Sigmoid colon (tissue), 7 donors: ENCODE data around the gene NOS1AP. TPM values are rescaled to one million over a fixed set of nuclear protein-coding genes. Genes with fewer than 3 reads are reported as not detected.

Experiments used
- DNase-seq: peaks from one replicate; pipeline ENCODE4 v3.0.0-alpha.2; 2019
- H3K27ac ChIP-seq, 4 donors: fragments of 200-600 bp; sonication (generic); one replicate each; pipeline ENCODE4 v1.5.1; 2016 to 2019; ENCODE audit warnings: mild to moderate bottlenecking in 1 of 4
- H3K27me3 ChIP-seq, 3 donors: fragments of 200-600 bp; sonication (generic); one replicate each; pipeline ENCODE4 v1.5.1; 2019; ENCODE audit warnings: mild to moderate bottlenecking in 1 of 3
- H3K36me3 ChIP-seq, 4 donors: fragments of 200-600 bp; sonication (generic); one replicate each; pipeline ENCODE4 v1.5.1; 2016 to 2019
- H3K4me1 ChIP-seq, 4 donors: fragments of 200-600 bp; sonication (generic); one replicate each; pipeline ENCODE4 v1.5.1; 2017 to 2019
- H3K4me3 ChIP-seq, 4 donors: fragments of 200-600 bp; sonication (generic); one replicate each; pipeline ENCODE4 v1.5.1; 2017 to 2019; ENCODE audit warnings: mild to moderate bottlenecking in 2 of 4, moderate library complexity in 1 of 4
- H3K9me3 ChIP-seq, 4 donors: fragments of 200-600 bp in 3 of 4; sonication (generic) in 3 of 4; one replicate each; pipeline versions ENCODE4 v1.5.1 to v1.6.1; 2013 to 2019
- CTCF ChIP-seq, 4 experiments: fragments of 450-650 bp in 3 of 4; fragments of 200-600 bp in 1 of 4; IDR thresholded peaks; one replicate each; pipeline ENCODE4 v1.5.1; 2016 to 2019; ENCODE audit warnings: antibody characterized with exemption in 4 of 4, mild to moderate bottlenecking in 3 of 4, moderate library complexity in 2 of 4
- EP300 ChIP-seq, 4 donors: sonication (generic); formaldehyde crosslinking; IDR thresholded peaks; one replicate each; pipeline ENCODE4 v1.6.1; 2017; ENCODE audit warnings: antibody characterized with exemption in 4 of 4
- POLR2A ChIP-seq, 2 donors: fragments of 450-650 bp; IDR thresholded peaks; one replicate each; pipeline ENCODE4 v1.6.1; 2016; ENCODE audit warnings: antibody characterized with exemption in 2 of 2, mild to moderate bottlenecking in 2 of 2, moderate library complexity in 2 of 2
- POLR2AphosphoS5 ChIP-seq, 4 donors: sonication (generic); formaldehyde crosslinking; IDR thresholded peaks; one replicate each; pipeline ENCODE4 v1.6.1; 2017; ENCODE audit warnings: antibody characterized with exemption in 4 of 4
- WGBS, 2 donors: extraction: QIAGEN DNeasy Blood & Tissue Kit; methylation state at CpG; one replicate each; pipeline ENCODE4 v1.1.7; 2013; 5-methylcytosine and 5-hydroxymethylcytosine counted together
- intact Hi-C: fragments of 100-400 bp; cut with DNase I; formaldehyde crosslinking; loops from one replicate; pipeline ENCODE4 v1.15.1; 2023
- polyA plus RNA-seq, 3 donors: library from polyadenylated mRNA; stranded (reverse); fragments of 200-250 nt; gene quantifications; one replicate each; pipeline ENCODE4 v1.2.3, GENCODE V29; 2013
- total RNA-seq, 4 donors: library from RNA; depleted of rRNA; stranded (reverse); fragments of >200 nt; gene quantifications; one replicate each; pipeline ENCODE4 v1.1.0, GENCODE V29; 2016
- donor health status: healthy with polysubstance abuse.
- donor health status: Bipolar disorder and iron deficiency.
- donor health status: healthy.

The NOS1AP gene
- total and polyA plus RNA-seq, 7 donors = 1.2 to 11.9 (median 4.6) TPM

DNA sequence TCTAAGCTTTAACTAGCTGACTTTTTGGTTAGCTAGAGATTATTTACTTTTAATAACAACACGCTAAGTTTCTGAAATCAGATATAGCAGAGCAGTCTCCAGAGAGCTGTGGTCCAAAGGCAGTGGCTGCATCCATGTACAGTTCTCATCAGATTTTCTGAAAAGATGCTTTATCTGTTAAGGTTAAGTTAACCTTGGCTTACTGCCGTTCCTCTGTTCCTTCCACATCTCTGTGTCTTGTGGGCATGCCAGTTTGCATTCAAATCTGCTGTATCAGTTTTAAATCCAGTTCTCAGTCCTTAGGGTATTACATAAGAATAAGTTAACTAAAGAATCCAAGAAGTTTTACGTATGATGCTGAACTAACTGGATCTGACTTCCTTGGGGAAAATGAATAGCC is 260.3 kb downstream of the NOS1AP start:
- H3K27ac ChIP-seq = no peak overlapping the region
- no peaks in the 10 kb centered on the region for H3K9me3 ChIP-seq
- WGBS, 2 donors = 60 to 76% methylated on average over 3 of the region's 3 CpGs
- no peak overlapping the region for H3K4me3 ChIP-seq
- DNase-seq = no peak
- no peaks in the 10 kb centered on the region for H3K4me1 ChIP-seq
- no peaks in the 10 kb centered on the region for H3K36me3 ChIP-seq
- H3K27me3 ChIP-seq = no peaks in the 10 kb centered on the region
- intact Hi-C loops = no loop called here
- TF ChIP-seq CTCF (IDR thresholded peaks at IDR 0.05) = no peak
- no peak for TF ChIP-seq POLR2AphosphoS5 (IDR thresholded peaks at IDR 0.05)
- TF ChIP-seq POLR2A (IDR thresholded peaks at IDR 0.05) = no peak
- no peak for TF ChIP-seq EP300 (IDR thresholded peaks at IDR 0.05)

DNA sequence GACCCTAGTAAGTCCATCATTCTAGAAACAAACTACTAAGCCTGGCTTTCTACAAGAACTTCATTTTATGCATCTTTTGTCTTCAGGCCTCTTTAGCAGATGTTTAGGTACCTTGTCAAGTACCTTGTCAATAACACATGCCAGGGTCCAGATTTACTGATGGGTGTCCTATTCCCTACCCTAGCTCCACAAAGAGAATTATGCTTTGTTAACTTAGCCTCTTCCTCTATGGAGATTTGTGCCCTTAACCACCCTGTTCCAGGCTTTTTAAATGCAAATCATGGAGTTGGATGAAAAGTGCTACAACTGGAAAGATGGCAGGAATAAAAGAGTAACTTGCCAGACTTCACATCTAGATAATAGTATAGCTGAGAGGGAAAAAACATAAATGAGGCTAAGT is 264.5 kb downstream of the NOS1AP start:
- no peak for DNase-seq
- intact Hi-C loops = no loop called here
- H3K36me3 ChIP-seq = no peaks in the 10 kb centered on the region
- H3K27ac ChIP-seq = no peak overlapping the region
- H3K4me3 ChIP-seq = no peak overlapping the region
- no peak for TF ChIP-seq POLR2A (IDR thresholded peaks at IDR 0.05)
- TF ChIP-seq EP300 (IDR thresholded peaks at IDR 0.05) = no peak
- no peak for TF ChIP-seq POLR2AphosphoS5 (IDR thresholded peaks at IDR 0.05)
- TF ChIP-seq CTCF (IDR thresholded peaks at IDR 0.05) = no peak
- H3K9me3 ChIP-seq = no peaks in the 10 kb centered on the region
- no peaks in the 10 kb centered on the region for H3K4me1 ChIP-seq
- no peaks in the 10 kb centered on the region for H3K27me3 ChIP-seq

GRCh38 chr1:162335126-162335525 is 265.6 kb downstream of the NOS1AP start:
- no peaks in the 10 kb centered on the region for H3K27me3 ChIP-seq
- TF ChIP-seq POLR2A (IDR thresholded peaks at IDR 0.05) (no peak), POLR2AphosphoS5 (IDR thresholded peaks at IDR 0.05) (no peak), CTCF (IDR thresholded peaks at IDR 0.05) (no peak), EP300 (IDR thresholded peaks at IDR 0.05) (no peak)
- no peak for DNase-seq
- no peaks in the 10 kb centered on the region for H3K9me3 ChIP-seq
- no peak overlapping the region for H3K4me3 ChIP-seq
- 83 to 90% methylated on average over 5 of the region's 5 CpGs for WGBS, 2 donors
- H3K36me3 ChIP-seq = no peaks in the 10 kb centered on the region
- H3K27ac ChIP-seq = no peak overlapping the region
- intact Hi-C loops = no loop called here
- H3K4me1 ChIP-seq = no peaks in the 10 kb centered on the region

DNA sequence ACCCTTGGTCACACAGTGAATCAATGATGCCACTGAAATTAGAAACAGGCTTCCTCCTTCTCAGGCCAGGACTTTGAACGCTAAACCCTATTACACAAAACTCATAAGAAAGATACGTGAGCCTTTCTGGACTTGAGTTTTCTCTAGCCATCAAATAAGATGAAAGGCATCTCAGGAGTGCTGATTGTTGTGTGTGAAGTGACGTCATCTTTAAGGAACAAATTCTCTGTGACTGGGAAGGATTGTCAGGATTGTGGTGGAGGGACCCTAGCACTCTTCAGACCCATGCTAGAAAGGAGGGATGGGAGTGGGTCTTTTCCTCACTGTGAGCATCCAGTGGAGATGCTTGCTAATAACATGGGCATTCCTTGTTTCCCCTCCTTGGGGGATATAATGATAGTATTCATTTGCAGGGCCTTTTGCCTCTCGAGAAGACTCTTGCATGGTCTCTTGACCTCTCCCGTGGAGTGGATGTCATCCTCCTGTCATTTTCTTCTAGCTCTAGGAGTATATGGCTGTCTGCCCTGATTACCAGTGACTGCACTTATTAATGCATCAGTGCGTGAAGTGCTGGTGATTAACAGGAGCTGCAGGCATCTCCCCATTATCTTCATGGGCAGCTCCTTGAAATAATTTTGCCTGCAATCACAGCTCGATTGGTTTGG is 267.3 kb downstream of the NOS1AP start:
- 87 to 92% methylated on average over 7 of the region's 7 CpGs for WGBS, 2 donors
- Histone ChIP-seq H3K27ac (no peak overlapping the region), H3K4me3 (no peak overlapping the region), H3K9me3 (no peaks in the 10 kb centered on the region), H3K36me3 (no peaks in the 10 kb centered on the region), H3K27me3 (no peaks in the 10 kb centered on the region), H3K4me1 (no peaks in the 10 kb centered on the region)
- intact Hi-C loops = no loop called here
- DNase-seq = no peak
- TF ChIP-seq EP300 (IDR thresholded peaks at IDR 0.05) = no peak
- no peak for TF ChIP-seq CTCF (IDR thresholded peaks at IDR 0.05)
- no peak for TF ChIP-seq POLR2AphosphoS5 (IDR thresholded peaks at IDR 0.05)
- TF ChIP-seq POLR2A (IDR thresholded peaks at IDR 0.05) = no peak

DNA sequence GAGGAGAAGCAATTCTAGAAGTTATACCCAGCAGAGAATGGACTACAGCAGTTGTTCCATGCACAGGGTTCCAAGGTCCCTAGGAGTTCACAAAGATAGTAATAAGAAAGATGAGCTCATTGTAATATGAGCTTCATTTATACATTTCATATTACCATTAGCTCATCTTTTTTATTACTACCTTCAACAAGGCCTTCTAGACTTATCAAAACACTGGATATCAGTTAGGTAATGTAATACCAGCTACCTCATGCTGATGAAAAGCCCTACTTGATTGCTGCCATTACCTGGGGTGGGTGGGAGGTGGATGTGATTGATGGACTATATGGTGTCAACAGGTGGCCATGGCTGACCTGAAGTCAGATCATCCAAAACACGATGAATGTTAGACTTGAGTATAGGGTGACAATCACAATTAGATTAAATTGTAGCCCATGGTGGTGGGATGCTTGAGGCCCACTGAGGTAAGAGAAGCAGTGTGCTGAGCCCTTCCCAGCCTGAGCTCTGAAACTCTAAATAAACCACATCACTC is 273.0 kb downstream of the NOS1AP start:
- intact Hi-C loops = no loop called here
- no peak overlapping the region for H3K27ac ChIP-seq
- DNase-seq = no peak
- WGBS, 2 donors = 91 to 95% methylated on average over 1 of the region's 1 CpG
- peaks cover 0 to 11% (median 2%) of the 10 kb centered on the region in 4 donors for H3K36me3 ChIP-seq
- no peaks in the 10 kb centered on the region for H3K27me3 ChIP-seq
- H3K9me3 ChIP-seq = no peaks in the 10 kb centered on the region
- H3K4me3 ChIP-seq = no peak overlapping the region
- no peaks in the 10 kb centered on the region for H3K4me1 ChIP-seq
- TF ChIP-seq POLR2A (IDR thresholded peaks at IDR 0.05) (no peak), POLR2AphosphoS5 (IDR thresholded peaks at IDR 0.05) (no peak), CTCF (IDR thresholded peaks at IDR 0.05) (no peak), EP300 (IDR thresholded peaks at IDR 0.05) (no peak)
